ENCODE results near the gene NCAPD3.

- TF ChIP-seq CTCF (conservative IDR thresholded peaks at IDR 0.05; ENCODE audit: low read depth, low read length) (no peak), EZH2 (IDR thresholded peaks at IDR 0.05; ENCODE audit: low read length, unreplicated experiment) (no peak), EZH2phosphoT487 (IDR thresholded peaks at IDR 0.05; ENCODE audit: borderline replicate concordance, low read length) (no peak)
Observed at GRCh38 chr11:134224710-134225664, 1.2 kb upstream of the NCAPD3 start.

Measured in PC-3 (cell line).